ENCODE results near the gene EFCAB9. TPM values are rescaled to one million over a fixed set of nuclear protein-coding genes. Genes with fewer than 3 reads are reported as not detected.

The EFCAB9 gene
- polyA plus RNA-seq, 1 donor, result not detected

DNA sequence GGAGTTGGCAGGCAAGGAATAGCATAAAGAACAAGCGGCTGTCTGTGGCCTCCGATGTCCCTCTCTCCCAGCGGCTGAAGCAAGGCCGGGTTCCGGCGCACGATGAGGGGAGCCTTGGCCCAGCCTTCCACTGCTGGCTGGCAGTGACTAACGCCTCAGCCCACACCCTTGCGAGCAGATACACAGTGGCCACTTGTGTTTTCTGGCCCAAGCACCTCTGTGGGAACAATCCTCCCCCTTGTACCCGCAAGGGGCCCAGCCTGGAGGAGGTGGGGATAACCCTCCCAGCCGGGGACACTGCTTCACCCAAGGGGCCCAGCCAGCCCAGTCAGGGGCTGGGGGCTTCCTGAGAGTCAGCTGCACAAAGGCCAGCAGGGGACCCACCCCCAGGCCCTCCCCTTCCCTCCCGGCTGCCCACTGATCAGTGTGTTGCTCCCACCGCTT lies 29.2 kb upstream of the EFCAB9 start:
- H3K27me3 ChIP-seq (ENCODE audit: control insufficient read depth, insufficient read depth, low read length), result no peaks in the 10 kb centered on the region
- no peaks in the 10 kb centered on the region for H3K4me1 ChIP-seq (ENCODE audit: control insufficient read depth, insufficient read depth, low read length)
- no peak for DNase-seq
- no peaks in the 10 kb centered on the region for H3K9me3 ChIP-seq (ENCODE audit: control insufficient read depth, low read depth, low read length)
- no peaks in the 10 kb centered on the region for H3K36me3 ChIP-seq (ENCODE audit: control insufficient read depth, insufficient read depth, low read length)
- H3K27ac ChIP-seq (ENCODE audit: low read length), result no peak overlapping the region
- WGBS (ENCODE audit: insufficient coverage, low lambda C conversion rate), result no CpG with 5 or more reads among the region's 13 CpGs
- H3K4me3 ChIP-seq (ENCODE audit: low read length), result no peak overlapping the region

DNA sequence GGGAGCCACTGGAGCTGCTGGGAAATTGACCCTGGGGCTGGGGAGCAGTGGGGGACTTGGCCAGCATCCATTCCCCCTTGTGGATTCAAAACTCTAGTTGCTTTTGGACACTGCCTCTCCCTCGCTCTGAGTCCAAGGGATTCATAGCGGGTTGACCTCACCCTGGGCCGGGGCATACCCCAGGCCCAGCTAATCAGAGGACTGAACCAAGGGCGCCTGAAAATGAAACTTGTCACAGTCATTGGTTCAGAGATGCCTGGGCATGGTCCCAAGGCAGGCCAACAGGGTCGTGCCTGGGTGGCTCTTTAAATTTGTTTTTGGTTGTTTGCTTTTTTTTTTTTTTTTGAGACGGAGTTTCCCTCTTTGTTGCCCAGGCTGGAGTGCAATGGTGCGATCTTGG lies 28.5 kb upstream of the EFCAB9 start:
- no peaks in the 10 kb centered on the region for H3K27me3 ChIP-seq (ENCODE audit: control insufficient read depth, insufficient read depth, low read length)
- no peak overlapping the region for H3K27ac ChIP-seq (ENCODE audit: low read length)
- no peaks in the 10 kb centered on the region for H3K9me3 ChIP-seq (ENCODE audit: control insufficient read depth, low read depth, low read length)
- DNase-seq, result no peak
- no peaks in the 10 kb centered on the region for H3K4me1 ChIP-seq (ENCODE audit: control insufficient read depth, insufficient read depth, low read length)
- no peaks in the 10 kb centered on the region for H3K36me3 ChIP-seq (ENCODE audit: control insufficient read depth, insufficient read depth, low read length)
- H3K4me3 ChIP-seq (ENCODE audit: low read length), result no peak overlapping the region
- WGBS (ENCODE audit: insufficient coverage, low lambda C conversion rate), result no CpG with 5 or more reads among the region's 7 CpGs

- Histone ChIP-seq H3K4me3 (ENCODE audit: low read length) (no peak overlapping the region), H3K36me3 (ENCODE audit: control insufficient read depth, insufficient read depth, low read length) (no peaks in the 10 kb centered on the region), H3K9me3 (ENCODE audit: control insufficient read depth, low read depth, low read length) (no peaks in the 10 kb centered on the region), H3K27me3 (ENCODE audit: control insufficient read depth, insufficient read depth, low read length) (no peaks in the 10 kb centered on the region), H3K4me1 (ENCODE audit: control insufficient read depth, insufficient read depth, low read length) (no peaks in the 10 kb centered on the region), H3K27ac (ENCODE audit: low read length) (no peak overlapping the region)
- no peak for DNase-seq
- WGBS (ENCODE audit: insufficient coverage, low lambda C conversion rate), result 86% methylated on average over 2 of the region's 16 CpGs
Measured at GRCh38 chr5:172166030-172166826, 27.7 kb upstream of the EFCAB9 start.

DNA sequence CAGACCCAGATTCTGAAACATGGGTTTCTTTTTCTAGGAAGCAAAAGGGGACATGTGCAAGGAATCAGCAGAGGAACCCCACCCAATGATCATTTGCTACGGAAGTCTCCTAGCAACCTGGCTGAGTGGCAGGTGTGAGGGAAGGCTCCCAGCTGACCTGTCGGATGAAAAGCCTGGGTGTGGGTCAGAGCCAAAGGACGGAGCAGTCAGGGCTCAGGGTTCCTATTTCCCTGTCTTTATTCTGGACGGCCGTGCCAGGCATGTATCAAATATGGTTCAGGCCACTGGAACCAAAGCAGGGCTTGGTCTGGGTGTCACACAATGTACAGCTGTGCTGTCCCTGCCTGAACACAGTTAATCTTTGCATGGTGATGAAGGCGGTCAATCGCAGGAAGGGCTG lies 26.1 kb upstream of the EFCAB9 start:
- Histone ChIP-seq H3K36me3 (ENCODE audit: control insufficient read depth, insufficient read depth, low read length) (no peaks in the 10 kb centered on the region), H3K9me3 (ENCODE audit: control insufficient read depth, low read depth, low read length) (no peaks in the 10 kb centered on the region), H3K27ac (ENCODE audit: low read length) (no peak overlapping the region), H3K4me3 (ENCODE audit: low read length) (no peak overlapping the region), H3K27me3 (ENCODE audit: control insufficient read depth, insufficient read depth, low read length) (no peaks in the 10 kb centered on the region), H3K4me1 (ENCODE audit: control insufficient read depth, insufficient read depth, low read length) (no peaks in the 10 kb centered on the region)
- WGBS (ENCODE audit: insufficient coverage, low lambda C conversion rate), result 60% methylated on average over 2 of the region's 7 CpGs
- DNase-seq, result no peak

DNA sequence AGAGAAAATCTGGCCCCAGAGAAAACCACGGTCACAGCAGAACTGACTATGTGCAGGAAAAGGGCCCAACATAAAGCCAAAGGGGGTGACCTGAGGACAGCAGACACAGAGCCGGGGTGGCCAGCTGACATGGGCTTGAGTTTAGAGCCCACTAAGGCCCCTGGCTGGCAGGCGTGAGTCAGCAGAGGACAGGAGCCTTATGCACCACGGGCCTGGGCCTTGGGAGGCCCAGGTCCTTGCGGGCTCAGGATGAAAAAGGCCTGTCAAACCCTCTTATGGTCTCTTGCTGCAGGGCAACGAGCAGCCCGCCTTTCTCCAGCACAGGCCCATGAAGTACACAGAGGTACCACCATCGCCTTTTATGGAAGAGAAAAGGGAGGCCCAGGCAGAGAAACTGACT lies 25.7 kb upstream of the EFCAB9 start:
- WGBS (ENCODE audit: insufficient coverage, low lambda C conversion rate), result no CpG with 5 or more reads among the region's 8 CpGs
- H3K36me3 ChIP-seq (ENCODE audit: control insufficient read depth, insufficient read depth, low read length), result no peaks in the 10 kb centered on the region

GRCh38 chr5:172169216-172169615 lies 24.8 kb upstream of the EFCAB9 start:
- H3K27me3 ChIP-seq (ENCODE audit: control insufficient read depth, insufficient read depth, low read length), result no peaks in the 10 kb centered on the region
- no peak for DNase-seq
- no peaks in the 10 kb centered on the region for H3K4me1 ChIP-seq (ENCODE audit: control insufficient read depth, insufficient read depth, low read length)
- no peaks in the 10 kb centered on the region for H3K9me3 ChIP-seq (ENCODE audit: control insufficient read depth, low read depth, low read length)
- H3K4me3 ChIP-seq (ENCODE audit: low read length), result no peak overlapping the region
- H3K36me3 ChIP-seq (ENCODE audit: control insufficient read depth, insufficient read depth, low read length), result no peaks in the 10 kb centered on the region
- H3K27ac ChIP-seq (ENCODE audit: low read length), result no peak overlapping the region
- WGBS (ENCODE audit: insufficient coverage, low lambda C conversion rate), result 100% methylated on average over 1 of the region's 2 CpGs

More for the DNA sequence above, 25.7 kb upstream of the EFCAB9 start:
- H3K27me3 ChIP-seq (ENCODE audit: control insufficient read depth, insufficient read depth, low read length), result no peaks in the 10 kb centered on the region
- no peaks in the 10 kb centered on the region for H3K9me3 ChIP-seq (ENCODE audit: control insufficient read depth, low read depth, low read length)
- H3K27ac ChIP-seq (ENCODE audit: low read length), result no peak overlapping the region
- no peak for DNase-seq
- H3K4me1 ChIP-seq (ENCODE audit: control insufficient read depth, insufficient read depth, low read length), result no peaks in the 10 kb centered on the region
- H3K4me3 ChIP-seq (ENCODE audit: low read length), result no peak overlapping the region

DNA sequence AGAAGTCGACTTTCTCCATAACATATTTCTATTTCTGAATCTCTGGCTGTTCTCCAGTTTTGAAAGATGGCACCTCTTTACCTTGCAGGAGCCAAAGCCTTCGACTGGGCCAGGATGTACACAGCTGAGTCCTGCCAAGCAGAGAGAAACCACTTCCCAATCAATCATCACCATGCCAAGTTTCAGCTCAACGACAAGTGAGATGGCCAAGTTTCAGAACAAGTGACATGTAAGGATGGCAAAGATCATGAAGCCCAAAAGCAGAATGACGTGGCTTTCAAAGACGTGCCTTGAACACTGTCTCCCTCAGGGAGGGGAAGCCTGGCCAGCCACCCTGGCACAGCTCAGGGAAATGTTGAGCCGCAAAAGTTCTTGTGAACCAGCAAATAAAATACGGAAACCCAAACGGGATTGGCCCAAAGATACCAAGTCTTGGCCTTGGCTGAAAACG lies 23.7 kb upstream of the EFCAB9 start:
- Histone ChIP-seq H3K9me3 (ENCODE audit: control insufficient read depth, low read depth, low read length) (no peaks in the 10 kb centered on the region), H3K27me3 (ENCODE audit: control insufficient read depth, insufficient read depth, low read length) (no peaks in the 10 kb centered on the region), H3K27ac (ENCODE audit: low read length) (no peak overlapping the region), H3K36me3 (ENCODE audit: control insufficient read depth, insufficient read depth, low read length) (no peaks in the 10 kb centered on the region), H3K4me3 (ENCODE audit: low read length) (no peak overlapping the region), H3K4me1 (ENCODE audit: control insufficient read depth, insufficient read depth, low read length) (no peaks in the 10 kb centered on the region)
- no peak for DNase-seq
- no CpG with 5 or more reads among the region's 9 CpGs for WGBS (ENCODE audit: insufficient coverage, low lambda C conversion rate)

DNA sequence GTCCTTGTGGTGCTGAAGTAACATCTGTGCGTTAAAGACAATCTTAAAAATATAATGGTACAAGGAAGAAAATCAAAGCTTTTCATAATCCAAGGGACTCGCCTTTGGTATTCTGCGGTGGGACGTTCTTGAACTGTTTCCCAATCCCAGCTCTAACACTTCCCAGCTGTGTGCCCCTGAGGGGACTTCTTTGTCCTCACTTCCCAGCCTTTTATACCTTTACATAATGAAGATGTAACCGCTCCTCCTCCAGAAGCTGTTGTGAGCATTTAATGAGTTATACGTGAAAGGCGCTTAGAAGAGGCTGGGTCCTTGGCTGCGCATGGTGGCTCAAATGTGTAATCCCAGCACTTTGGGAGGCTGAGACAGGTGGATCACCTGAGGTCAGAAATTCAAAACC lies 22.9 kb upstream of the EFCAB9 start:
- DNase-seq, result no peak
- Histone ChIP-seq H3K4me3 (ENCODE audit: low read length) (no peak overlapping the region), H3K27me3 (ENCODE audit: control insufficient read depth, insufficient read depth, low read length) (no peaks in the 10 kb centered on the region), H3K36me3 (ENCODE audit: control insufficient read depth, insufficient read depth, low read length) (no peaks in the 10 kb centered on the region), H3K4me1 (ENCODE audit: control insufficient read depth, insufficient read depth, low read length) (no peaks in the 10 kb centered on the region), H3K9me3 (ENCODE audit: control insufficient read depth, low read depth, low read length) (no peaks in the 10 kb centered on the region), H3K27ac (ENCODE audit: low read length) (no peak overlapping the region)
- WGBS (ENCODE audit: insufficient coverage, low lambda C conversion rate), result 100% methylated on average over 1 of the region's 8 CpGs

GRCh38 chr5:172172912-172173563 lies 20.9 kb upstream of the EFCAB9 start:
- WGBS (ENCODE audit: insufficient coverage, low lambda C conversion rate), result 100% methylated on average over 3 of the region's 12 CpGs
- Histone ChIP-seq H3K4me1 (ENCODE audit: control insufficient read depth, insufficient read depth, low read length) (no peaks in the 10 kb centered on the region), H3K9me3 (ENCODE audit: control insufficient read depth, low read depth, low read length) (no peaks in the 10 kb centered on the region), H3K4me3 (ENCODE audit: low read length) (no peak overlapping the region), H3K36me3 (ENCODE audit: control insufficient read depth, insufficient read depth, low read length) (no peaks in the 10 kb centered on the region), H3K27ac (ENCODE audit: low read length) (no peak overlapping the region), H3K27me3 (ENCODE audit: control insufficient read depth, insufficient read depth, low read length) (no peaks in the 10 kb centered on the region)
- DNase-seq, result no peak

GRCh38 chr5:172173564-172174153 lies 20.3 kb upstream of the EFCAB9 start:
- Histone ChIP-seq H3K36me3 (ENCODE audit: control insufficient read depth, insufficient read depth, low read length) (no peaks in the 10 kb centered on the region), H3K27ac (ENCODE audit: low read length) (no peak overlapping the region), H3K4me3 (ENCODE audit: low read length) (no peak overlapping the region), H3K27me3 (ENCODE audit: control insufficient read depth, insufficient read depth, low read length) (no peaks in the 10 kb centered on the region), H3K4me1 (ENCODE audit: control insufficient read depth, insufficient read depth, low read length) (no peaks in the 10 kb centered on the region), H3K9me3 (ENCODE audit: control insufficient read depth, low read depth, low read length) (no peaks in the 10 kb centered on the region)
- DNase-seq, result no peak
- WGBS (ENCODE audit: insufficient coverage, low lambda C conversion rate), result no CpG with 5 or more reads among the region's 12 CpGs

Data from large intestine (tissue), 3 donors.